Duodenal mucosa (tissue), 2 donors: ENCODE results near the gene KIF6.
A peak's percentile ranks its signal among the peaks of the same experiment; 100 is the strongest.

Experiments
- H3K27ac ChIP-seq: one replicate; pipeline ENCODE4 v1.7.0; 2013; ENCODE audit warnings: low read depth, low read length
- H3K27me3 ChIP-seq, 2 donors: one replicate each; pipeline ENCODE4 v1.7.0; 2013; ENCODE audit warnings: low read length in 2 of 2, control low read depth in 1 of 2; ENCODE audit not compliant: insufficient read depth in 2 of 2, control insufficient read depth in 1 of 2
- H3K36me3 ChIP-seq, 2 donors: one replicate each; pipeline ENCODE4 v1.7.0; 2013; ENCODE audit warnings: low read length in 2 of 2, control low read depth in 1 of 2; ENCODE audit not compliant: insufficient read depth in 2 of 2, control insufficient read depth in 1 of 2
- H3K4me1 ChIP-seq, 2 donors: one replicate each; pipeline ENCODE4 v1.7.0; 2013; ENCODE audit warnings: low read length in 2 of 2, control low read depth in 1 of 2; ENCODE audit not compliant: insufficient read depth in 2 of 2, control insufficient read depth in 1 of 2
- H3K4me3 ChIP-seq, 2 donors: one replicate each; pipeline ENCODE4 v1.7.0; 2013; ENCODE audit warnings: low read length in 2 of 2, low read depth in 1 of 2
- H3K9ac ChIP-seq, 2 donors: one replicate each; pipeline ENCODE4 v1.7.0; 2013; ENCODE audit warnings: low read length in 2 of 2, low read depth in 1 of 2
- H3K9me3 ChIP-seq, 2 donors: one replicate each; pipeline ENCODE4 v1.7.0; 2013; ENCODE audit warnings: low read length in 2 of 2, control low read depth in 1 of 2; ENCODE audit not compliant: control insufficient read depth in 1 of 2

KIF6 gene

DNA sequence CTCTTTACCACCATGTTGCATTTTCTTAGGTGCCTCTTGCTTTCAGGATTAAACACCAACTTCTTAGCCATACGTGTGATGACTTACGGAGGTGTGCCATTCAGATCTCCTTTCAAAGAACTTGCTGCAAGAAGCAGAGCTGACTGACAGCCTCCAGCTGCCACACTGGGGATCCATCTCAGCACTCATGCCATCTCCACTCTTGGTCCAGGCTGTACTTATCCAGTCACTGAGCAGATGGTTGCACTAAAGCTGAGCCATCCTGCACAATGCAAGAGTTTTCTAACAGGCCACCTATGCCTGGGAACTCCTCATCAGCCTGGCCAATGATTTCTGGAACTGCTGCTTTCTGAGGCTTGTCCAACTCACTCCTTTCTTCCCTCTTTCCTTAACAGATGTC lies 31.4 kb upstream of the KIF6 start:
- Histone ChIP-seq H3K4me1 (peaks cover 0 to 5% of the 10 kb centered on the region in 2 donors), H3K27ac (no peak overlapping the region), H3K36me3 (no peaks in the 10 kb centered on the region), H3K4me3 (no peak overlapping the region), H3K27me3 (peaks cover 0 to 3% of the 10 kb centered on the region in 2 donors), H3K9me3 (no peaks in the 10 kb centered on the region), H3K9ac (no peak overlapping the region)

- no peaks in the 10 kb centered on the region for H3K36me3 ChIP-seq
- peaks cover 0 to 3% of the 10 kb centered on the region in 2 donors for H3K27me3 ChIP-seq
- H3K27ac ChIP-seq: no peak overlapping the region
- no peak overlapping the region for H3K9ac ChIP-seq
- H3K9me3 ChIP-seq: no peaks in the 10 kb centered on the region
- peaks cover 0 to 5% of the 10 kb centered on the region in 2 donors for H3K4me1 ChIP-seq
- H3K4me3 ChIP-seq: no peak overlapping the region
These were observed 30.0 kb upstream of the KIF6 start for GRCh38 chr6:39755231-39755630.

- peaks cover 0 to 5% of the 10 kb centered on the region in 2 donors for H3K4me1 ChIP-seq
- no peak overlapping the region for H3K9ac ChIP-seq
- peaks cover 0 to 3% of the 10 kb centered on the region in 2 donors for H3K27me3 ChIP-seq
- H3K27ac ChIP-seq: no peak overlapping the region
- no peak overlapping the region for H3K4me3 ChIP-seq
- H3K36me3 ChIP-seq: no peaks in the 10 kb centered on the region
- no peaks in the 10 kb centered on the region for H3K9me3 ChIP-seq
These were observed 29.4 kb upstream of the KIF6 start for GRCh38 chr6:39754514-39755115.

GRCh38 chr6:39753725-39754045 lies 28.5 kb upstream of the KIF6 start:
- no peaks in the 10 kb centered on the region for H3K27me3 ChIP-seq
- H3K4me1 ChIP-seq: peaks cover 0 to 5% of the 10 kb centered on the region in 2 donors
- no peak overlapping the region for H3K9ac ChIP-seq
- no peaks in the 10 kb centered on the region for H3K9me3 ChIP-seq
- no peak overlapping the region for H3K4me3 ChIP-seq
- H3K27ac ChIP-seq: peak overlapping the region; percentile 14
- H3K36me3 ChIP-seq: no peaks in the 10 kb centered on the region

GRCh38 chr6:39752835-39753724 lies 27.9 kb upstream of the KIF6 start:
- Histone ChIP-seq H3K4me3 (no peak overlapping the region), H3K9ac (no peak overlapping the region), H3K36me3 (no peaks in the 10 kb centered on the region), H3K9me3 (no peaks in the 10 kb centered on the region), H3K27me3 (no peaks in the 10 kb centered on the region), H3K27ac (peak overlapping the region; percentile 14), H3K4me1 (peaks cover 0 to 5% of the 10 kb centered on the region in 2 donors)

GRCh38 chr6:39746795-39747194 lies 21.6 kb upstream of the KIF6 start:
- no peak overlapping the region for H3K9ac ChIP-seq
- no peaks in the 10 kb centered on the region for H3K4me1 ChIP-seq
- no peak overlapping the region for H3K4me3 ChIP-seq
- no peaks in the 10 kb centered on the region for H3K27me3 ChIP-seq
- no peaks in the 10 kb centered on the region for H3K36me3 ChIP-seq
- no peaks in the 10 kb centered on the region for H3K9me3 ChIP-seq
- no peak overlapping the region for H3K27ac ChIP-seq

GRCh38 chr6:39733704-39734103 lies 8.5 kb upstream of the KIF6 start:
- Histone ChIP-seq H3K9ac (no peak overlapping the region), H3K27me3 (peaks cover 0 to 2% of the 10 kb centered on the region in 2 donors), H3K9me3 (no peaks in the 10 kb centered on the region), H3K4me1 (no peaks in the 10 kb centered on the region), H3K36me3 (no peaks in the 10 kb centered on the region), H3K27ac (no peak overlapping the region), H3K4me3 (no peak overlapping the region)

GRCh38 chr6:39731565-39731964 lies 6.4 kb upstream of the KIF6 start:
- Histone ChIP-seq H3K27ac (no peak overlapping the region), H3K4me3 (no peak overlapping the region)

GRCh38 chr6:39729945-39730344 lies 4.7 kb upstream of the KIF6 start:
- peaks cover 0 to 3% of the 10 kb centered on the region in 2 donors for H3K4me1 ChIP-seq
- no peak overlapping the region for H3K4me3 ChIP-seq
- no peak overlapping the region for H3K27ac ChIP-seq
- H3K36me3 ChIP-seq: no peaks in the 10 kb centered on the region
- H3K9me3 ChIP-seq: no peaks in the 10 kb centered on the region
- H3K27me3 ChIP-seq: no peaks in the 10 kb centered on the region
- H3K9ac ChIP-seq: no peak overlapping the region

More at GRCh38 chr6:39731565-39731964, 6.4 kb upstream of the KIF6 start:
- H3K9me3 ChIP-seq: no peaks in the 10 kb centered on the region
- no peaks in the 10 kb centered on the region for H3K4me1 ChIP-seq
- H3K36me3 ChIP-seq: no peaks in the 10 kb centered on the region
- no peak overlapping the region for H3K9ac ChIP-seq
- peaks cover 0 to 2% of the 10 kb centered on the region in 2 donors for H3K27me3 ChIP-seq

DNA sequence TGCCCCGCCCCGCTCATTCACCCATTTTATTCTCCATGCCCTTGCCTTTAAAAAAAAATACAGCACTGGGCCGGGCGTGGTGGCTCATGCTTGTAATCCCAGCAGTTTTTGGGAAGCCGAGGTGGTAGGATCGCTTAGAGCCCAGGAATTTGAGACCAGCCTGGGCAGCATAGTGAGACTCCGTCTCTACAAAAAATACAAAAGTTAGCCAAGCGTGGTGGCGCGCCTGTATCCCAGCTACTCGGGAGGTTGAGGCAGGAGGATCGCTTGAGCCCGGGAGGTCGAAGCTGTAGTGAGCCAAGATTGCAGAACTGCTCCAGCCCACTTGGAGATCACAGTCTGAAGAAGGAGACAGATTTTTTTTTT lies 407 bp upstream of the KIF6 start:
- no peaks in the 10 kb centered on the region for H3K9me3 ChIP-seq
- H3K9ac ChIP-seq: no peak overlapping the region
- no peaks in the 10 kb centered on the region for H3K27me3 ChIP-seq
- H3K36me3 ChIP-seq: no peaks in the 10 kb centered on the region
- H3K4me1 ChIP-seq: peaks cover 0 to 3% of the 10 kb centered on the region in 2 donors
- no peak overlapping the region for H3K27ac ChIP-seq
- peak overlapping the region in 1 of 2 donors; percentile 78 for H3K4me3 ChIP-seq
